Endometrium (tissue), 2 donors: Measurements from ENCODE around the gene L3MBTL4.

Experiments
- FAIRE-seq: peaks from 2 replicates; lab custom pipeline; 2012; peaks lifted over from hg19 to GRCh38; lab: Jason Lieb, UNC
- donor health status: control.
- donor health status: control.

Gene L3MBTL4

GRCh38 chr18:6363216-6363615 lies 51.5 kb downstream of the L3MBTL4 start:
- no peak for FAIRE-seq

- no peak for FAIRE-seq
Observed at GRCh38 chr18:6362559-6363129, 52.1 kb downstream of the L3MBTL4 start.

GRCh38 chr18:6357668-6358067 lies 57.0 kb downstream of the L3MBTL4 start:
- no peak for FAIRE-seq

GRCh38 chr18:6355789-6356589 lies 58.7 kb downstream of the L3MBTL4 start:
- FAIRE-seq: no peak

GRCh38 chr18:6352275-6352674 lies 62.4 kb downstream of the L3MBTL4 start:
- no peak for FAIRE-seq

GRCh38 chr18:6342990-6343389 lies 71.7 kb downstream of the L3MBTL4 start:
- FAIRE-seq: no peak

GRCh38 chr18:6341709-6342108 lies 73.0 kb downstream of the L3MBTL4 start:
- no peak for FAIRE-seq

GRCh38 chr18:6341303-6341702 lies 73.4 kb downstream of the L3MBTL4 start:
- FAIRE-seq: no peak

- no peak for FAIRE-seq
Observed at GRCh38 chr18:6340121-6340520, 74.6 kb downstream of the L3MBTL4 start.

- no peak for FAIRE-seq
Observed at GRCh38 chr18:6336239-6336638, 78.5 kb downstream of the L3MBTL4 start.

- FAIRE-seq: no peak
Observed at GRCh38 chr18:6333981-6334380, 80.7 kb downstream of the L3MBTL4 start.

- FAIRE-seq: no peak
Observed at GRCh38 chr18:6331872-6332271, 82.8 kb downstream of the L3MBTL4 start.

GRCh38 chr18:6330786-6331185 lies 83.9 kb downstream of the L3MBTL4 start:
- FAIRE-seq: no peak

GRCh38 chr18:6328621-6329010 lies 86.1 kb downstream of the L3MBTL4 start:
- FAIRE-seq: no peak

- no peak for FAIRE-seq
Observed at GRCh38 chr18:6327895-6328620, 86.7 kb downstream of the L3MBTL4 start.

- no peak for FAIRE-seq
Observed at GRCh38 chr18:6327485-6327884, 87.2 kb downstream of the L3MBTL4 start.

GRCh38 chr18:6326566-6326965 lies 88.1 kb downstream of the L3MBTL4 start:
- no peak for FAIRE-seq

GRCh38 chr18:6323319-6323889 lies 91.3 kb downstream of the L3MBTL4 start:
- no peak for FAIRE-seq

GRCh38 chr18:6315517-6316331 lies 99.0 kb downstream of the L3MBTL4 start:
- no peak for FAIRE-seq

GRCh38 chr18:6313415-6313814 lies 101.3 kb downstream of the L3MBTL4 start:
- no peak for FAIRE-seq

GRCh38 chr18:6311456-6312215 lies 103.1 kb downstream of the L3MBTL4 start:
- FAIRE-seq: no peak
